ENCODE results near the gene SYNDIG1.

The SYNDIG1 gene

DNA sequence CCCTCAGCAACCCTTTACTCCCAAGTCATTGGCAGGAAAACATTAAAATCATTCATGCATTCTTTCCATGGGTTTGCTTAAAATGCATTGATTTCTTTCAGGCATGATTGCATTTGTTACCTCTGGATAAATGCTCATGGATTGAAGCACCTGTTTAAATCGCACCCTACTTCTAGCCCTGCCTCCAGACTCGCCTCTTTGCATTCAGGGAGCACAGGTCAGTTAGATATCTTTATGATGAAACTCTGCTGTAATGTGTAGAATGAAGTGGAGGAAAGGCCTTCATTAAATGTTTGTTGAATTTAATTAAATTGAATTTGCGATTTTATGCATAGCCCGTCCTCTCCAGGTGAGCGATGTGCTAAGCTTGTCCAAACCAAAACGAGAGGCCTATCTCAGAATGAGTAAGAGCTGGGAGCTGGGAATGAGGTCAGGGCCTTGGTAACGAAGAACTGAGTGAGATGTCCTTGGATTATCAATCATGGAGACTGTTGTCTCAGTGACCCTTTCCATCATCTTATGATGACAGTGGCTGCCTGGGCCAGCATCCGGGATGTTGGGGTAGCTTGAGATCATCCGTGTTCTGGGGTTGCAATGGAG lies 210.1 kb downstream of the SYNDIG1 start:
- DNase-seq, result no peak

DNA sequence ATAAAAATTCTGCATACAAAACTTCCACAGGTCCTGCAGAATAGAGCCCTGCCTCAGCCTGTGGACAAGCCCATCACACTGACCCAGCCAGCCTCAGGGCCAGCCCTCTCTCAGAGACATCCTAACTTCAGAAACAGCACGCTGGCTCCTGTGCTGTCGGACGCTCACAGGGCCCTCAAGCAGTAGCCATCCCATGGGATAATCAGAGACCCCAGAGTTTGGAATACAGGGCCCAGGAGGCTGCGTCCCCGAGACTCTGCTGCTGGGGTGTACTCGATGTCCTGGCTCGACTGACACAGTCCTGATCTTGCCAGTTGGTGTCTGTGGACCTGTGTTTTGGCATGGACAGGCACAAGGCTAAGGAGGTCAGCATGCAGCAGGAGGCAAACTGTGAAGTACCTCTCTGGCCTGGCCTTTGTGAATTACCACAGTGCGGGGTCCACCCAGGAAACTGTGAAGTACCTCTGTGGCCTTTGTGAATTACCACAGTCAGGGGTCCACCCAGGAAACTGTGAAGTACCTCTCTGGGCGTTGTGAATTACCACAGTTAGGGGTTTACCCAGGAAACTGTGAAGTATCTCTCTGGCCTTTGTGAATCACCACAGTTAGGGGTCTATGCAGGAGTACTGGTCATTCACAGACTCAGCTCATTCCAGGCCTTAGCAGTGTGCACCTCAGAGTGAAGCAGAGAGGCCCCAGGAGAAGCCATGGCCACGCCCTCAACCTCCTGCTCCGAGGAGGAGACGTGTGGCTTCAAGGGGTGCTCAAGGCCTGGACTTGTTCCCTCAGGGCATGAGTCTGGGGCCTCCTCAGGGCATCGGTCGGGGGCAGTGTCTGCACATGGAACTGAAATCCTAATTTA lies 212.4 kb downstream of the SYNDIG1 start:
- DNase-seq, result no peak

DNA sequence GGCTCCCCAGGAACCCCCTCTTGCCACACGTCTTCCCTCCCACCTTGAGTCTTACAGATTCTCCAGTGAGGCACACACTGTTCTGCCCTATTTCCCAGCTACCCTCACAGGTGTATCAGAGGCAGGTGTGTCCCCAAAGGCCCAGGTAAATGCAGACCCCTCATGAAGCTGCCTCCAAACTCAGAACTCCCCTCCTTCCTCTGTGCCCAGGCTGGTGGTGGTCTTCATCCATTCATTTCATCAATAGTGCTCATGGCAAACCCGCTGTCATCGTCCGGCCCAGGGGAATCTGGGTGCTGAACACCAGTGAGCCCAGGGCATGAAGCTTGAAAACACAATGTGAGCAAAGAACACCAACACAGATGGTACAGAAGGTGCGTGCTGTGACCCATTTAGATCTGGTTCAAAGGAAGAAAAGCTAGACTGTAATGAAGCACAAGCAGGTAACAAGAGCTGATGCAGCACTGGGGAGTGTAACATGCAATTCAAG lies 213.1 kb downstream of the SYNDIG1 start:
- no peak for DNase-seq

- DNase-seq, result no peak
Observed at GRCh38 chr20:24683676-24684075, 214.2 kb downstream of the SYNDIG1 start.

DNA sequence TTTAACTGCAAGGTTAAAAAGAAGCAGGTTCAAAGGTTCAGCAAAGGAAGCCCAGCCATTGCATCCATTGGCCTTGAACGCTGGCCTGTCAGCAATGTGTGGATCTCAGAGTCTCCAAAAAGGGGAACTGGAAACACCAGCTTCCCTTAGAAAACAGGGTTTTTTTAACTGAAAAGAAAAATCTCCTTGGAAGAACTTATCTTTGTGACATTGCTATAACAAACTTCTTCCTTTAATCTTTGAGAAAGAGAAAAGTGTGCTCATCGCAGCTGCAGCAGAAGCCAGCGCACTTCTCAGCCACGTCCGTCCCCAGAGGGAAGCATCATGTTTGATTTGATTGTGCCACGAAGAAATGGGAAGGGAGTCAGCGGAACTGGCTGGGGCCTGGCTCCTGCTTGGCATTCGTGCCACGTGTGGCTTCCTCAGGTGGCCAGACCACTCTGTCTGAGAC lies 215.0 kb downstream of the SYNDIG1 start:
- DNase-seq, result no peak

- DNase-seq, result no peak
Observed at GRCh38 chr20:24684956-24685691, 215.7 kb downstream of the SYNDIG1 start.

GRCh38 chr20:24685736-24686135 lies 216.3 kb downstream of the SYNDIG1 start:
- DNase-seq, result no peak

GRCh38 chr20:24686156-24686555 lies 216.7 kb downstream of the SYNDIG1 start:
- no peak for DNase-seq

DNA sequence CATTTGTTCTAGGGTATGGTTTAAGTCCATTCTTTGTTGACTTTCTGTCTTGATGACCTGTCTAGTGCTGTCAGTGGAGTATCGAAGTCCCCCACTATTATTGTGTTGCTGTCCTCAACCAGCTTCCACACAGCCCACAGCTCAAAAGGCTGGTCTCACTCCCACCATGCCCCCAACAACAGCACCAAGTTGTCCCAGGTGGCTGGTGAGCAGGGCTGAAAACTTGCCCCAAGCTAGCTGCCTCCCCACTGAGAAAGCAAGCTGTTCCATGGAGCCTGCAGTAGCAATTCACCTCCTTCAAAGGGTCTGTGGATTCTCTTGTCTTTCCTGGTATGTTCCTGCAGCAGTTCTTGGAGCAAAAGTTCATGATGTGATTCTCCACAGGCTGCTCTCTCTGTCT lies 221.0 kb downstream of the SYNDIG1 start:
- DNase-seq, result no peak

GRCh38 chr20:24691901-24692351 lies 222.5 kb downstream of the SYNDIG1 start:
- DNase-seq, result no peak

DNA sequence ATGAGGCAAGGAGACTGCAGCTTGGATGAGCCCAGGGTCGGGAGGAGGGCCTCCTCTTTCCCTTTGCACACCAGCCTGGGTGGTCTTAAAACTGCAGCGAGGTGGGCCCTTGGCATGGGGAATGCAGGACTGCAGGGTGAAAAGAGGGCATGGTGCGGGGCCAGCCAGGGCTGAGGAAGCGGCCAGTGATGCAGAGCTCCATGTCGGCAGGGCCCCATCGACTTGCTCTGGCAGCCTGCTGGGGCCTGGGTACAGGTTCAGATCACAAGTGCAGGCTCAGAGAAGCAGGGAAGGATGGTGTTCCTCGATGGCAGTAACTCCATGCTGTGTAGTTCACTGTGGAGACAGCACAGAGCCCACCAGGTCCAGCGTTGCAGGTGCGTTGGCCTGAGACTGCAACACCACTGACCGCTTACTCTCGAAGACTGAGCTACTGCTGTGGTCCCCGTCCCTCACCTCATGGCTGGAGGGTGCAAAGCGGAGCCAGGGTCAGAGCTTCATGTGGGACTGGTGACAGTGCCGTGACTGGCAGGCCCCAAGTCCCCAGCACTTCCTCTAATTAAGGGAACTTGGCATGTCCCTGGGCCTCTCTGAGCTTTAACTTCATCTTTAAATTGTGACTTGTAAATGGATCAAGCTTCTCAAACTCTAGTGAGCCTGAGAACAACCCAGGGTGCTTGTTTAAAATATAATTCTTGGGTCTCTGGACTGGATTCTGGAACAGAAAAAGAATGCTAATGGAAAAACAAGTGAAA lies 223.2 kb downstream of the SYNDIG1 start:
- DNase-seq, result no peak

GRCh38 chr20:24693466-24694156 lies 224.2 kb downstream of the SYNDIG1 start:
- DNase-seq, result no peak

- DNase-seq, result no peak
Observed at GRCh38 chr20:24694157-24694726, 224.8 kb downstream of the SYNDIG1 start.

DNA sequence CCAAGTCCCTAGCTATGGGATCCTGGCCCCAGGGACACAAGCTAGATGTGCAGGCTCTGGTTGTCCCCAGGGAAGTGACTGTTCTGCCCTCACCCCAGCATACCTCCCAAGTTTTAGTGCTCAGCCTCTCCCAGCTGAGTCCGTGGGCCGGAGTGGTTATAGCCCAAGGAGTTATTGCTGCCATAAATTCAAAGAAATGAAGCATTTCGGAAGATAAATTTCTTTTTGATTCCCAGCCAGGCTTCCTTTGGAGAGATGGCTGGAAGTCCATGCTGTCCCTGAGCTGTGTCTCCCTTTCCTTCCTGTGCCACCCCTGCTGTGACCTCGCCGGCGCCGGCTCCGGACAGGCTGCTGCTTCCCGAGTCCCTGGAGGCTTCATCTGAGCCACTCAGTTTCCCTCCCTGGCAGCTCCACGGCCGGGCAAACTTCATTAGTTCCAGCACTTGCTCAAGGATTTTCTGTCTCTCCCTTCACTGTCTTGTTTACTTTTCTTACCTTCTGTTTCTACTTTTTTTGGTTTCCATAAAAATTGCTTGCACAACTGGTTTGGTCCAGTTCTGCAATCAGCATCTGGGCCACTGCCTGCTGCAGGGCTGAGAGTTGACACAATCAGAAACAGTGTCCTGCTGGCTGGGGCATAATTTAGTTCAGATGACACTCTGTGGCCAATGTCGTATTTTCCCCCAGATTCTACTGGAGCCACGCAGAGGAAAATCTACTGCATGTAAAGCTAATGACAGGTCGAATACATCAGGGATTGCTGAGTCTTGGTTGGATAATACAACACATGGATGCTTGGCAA lies 225.5 kb downstream of the SYNDIG1 start:
- no peak for DNase-seq

- no peak for DNase-seq
Observed at GRCh38 chr20:24695529-24696225, 226.2 kb downstream of the SYNDIG1 start.

DNA sequence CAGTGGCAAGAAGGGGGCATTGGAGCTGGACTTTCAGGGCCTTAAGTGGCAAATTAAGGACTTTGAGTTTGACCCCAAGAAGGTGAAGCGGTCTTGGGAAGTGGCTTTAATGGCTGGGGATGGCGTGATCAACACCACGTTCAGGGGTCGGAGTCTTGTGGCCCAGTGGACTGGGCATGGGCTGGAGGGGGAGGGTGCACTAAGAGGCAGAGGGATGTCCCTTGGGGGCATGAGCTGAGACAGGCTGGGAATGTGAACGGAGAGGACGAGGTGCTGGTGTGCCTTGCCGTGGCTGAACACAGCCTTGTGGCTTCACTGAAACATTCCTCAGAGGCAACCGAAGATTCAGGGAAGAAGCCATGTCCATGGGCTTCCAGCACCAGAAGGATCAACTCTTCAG lies 227.0 kb downstream of the SYNDIG1 start:
- DNase-seq, result no peak

GRCh38 chr20:24697411-24697810 lies 228.0 kb downstream of the SYNDIG1 start:
- no peak for DNase-seq

DNA sequence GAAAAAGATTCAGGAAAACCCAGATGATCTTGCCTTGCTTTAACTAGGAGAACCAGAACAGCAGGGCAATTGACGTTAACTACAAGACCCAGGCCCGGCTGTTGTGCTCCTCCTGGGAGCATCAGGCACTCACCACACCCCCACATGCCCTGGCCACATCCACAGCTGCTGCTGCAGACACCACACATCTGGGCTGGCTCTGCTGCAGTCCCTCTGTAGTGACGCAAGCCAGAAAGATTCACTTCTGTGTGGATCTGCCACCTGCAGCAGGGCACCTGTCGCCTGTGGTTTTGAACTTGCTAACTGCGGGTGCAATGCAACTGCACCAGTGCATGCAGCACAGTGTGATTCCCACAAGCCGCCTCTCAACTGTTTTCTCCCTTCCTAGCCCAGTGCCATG lies 228.8 kb downstream of the SYNDIG1 start:
- no peak for DNase-seq

DNA sequence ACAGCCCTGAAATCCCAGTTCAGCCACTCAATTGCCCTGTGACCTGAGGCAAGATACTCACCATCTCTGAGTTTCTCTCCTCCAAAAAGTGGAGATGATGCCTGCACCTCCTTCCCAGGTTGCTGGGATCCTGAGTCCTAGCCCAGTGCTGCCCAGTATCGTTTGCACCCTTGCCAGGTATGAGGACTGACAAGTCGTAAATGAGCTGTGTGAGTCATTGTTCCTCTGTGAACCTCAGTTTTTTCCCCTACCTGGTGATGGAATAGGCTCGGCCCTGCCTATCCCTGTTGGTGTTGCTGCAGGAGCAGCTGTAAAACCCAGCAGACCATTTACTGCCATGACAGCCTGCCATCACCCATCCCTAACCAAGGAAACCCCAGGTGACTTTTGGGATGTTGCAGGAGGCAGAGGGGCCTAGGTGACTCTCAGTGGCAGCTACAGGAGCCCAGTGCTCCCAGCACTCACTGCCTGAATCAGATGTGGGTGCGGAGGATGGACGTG lies 229.3 kb downstream of the SYNDIG1 start:
- DNase-seq, result no peak
